ENCODE results near the gene DNM2.
A peak's percentile ranks its signal among the peaks of the same experiment; 100 is the strongest.
"Not testable (repeated sequence)": the region's sequence is repeated elsewhere in the genome, so short reads cannot be mapped to it uniquely, and the experiment has no call there.

The DNM2 gene

DNA sequence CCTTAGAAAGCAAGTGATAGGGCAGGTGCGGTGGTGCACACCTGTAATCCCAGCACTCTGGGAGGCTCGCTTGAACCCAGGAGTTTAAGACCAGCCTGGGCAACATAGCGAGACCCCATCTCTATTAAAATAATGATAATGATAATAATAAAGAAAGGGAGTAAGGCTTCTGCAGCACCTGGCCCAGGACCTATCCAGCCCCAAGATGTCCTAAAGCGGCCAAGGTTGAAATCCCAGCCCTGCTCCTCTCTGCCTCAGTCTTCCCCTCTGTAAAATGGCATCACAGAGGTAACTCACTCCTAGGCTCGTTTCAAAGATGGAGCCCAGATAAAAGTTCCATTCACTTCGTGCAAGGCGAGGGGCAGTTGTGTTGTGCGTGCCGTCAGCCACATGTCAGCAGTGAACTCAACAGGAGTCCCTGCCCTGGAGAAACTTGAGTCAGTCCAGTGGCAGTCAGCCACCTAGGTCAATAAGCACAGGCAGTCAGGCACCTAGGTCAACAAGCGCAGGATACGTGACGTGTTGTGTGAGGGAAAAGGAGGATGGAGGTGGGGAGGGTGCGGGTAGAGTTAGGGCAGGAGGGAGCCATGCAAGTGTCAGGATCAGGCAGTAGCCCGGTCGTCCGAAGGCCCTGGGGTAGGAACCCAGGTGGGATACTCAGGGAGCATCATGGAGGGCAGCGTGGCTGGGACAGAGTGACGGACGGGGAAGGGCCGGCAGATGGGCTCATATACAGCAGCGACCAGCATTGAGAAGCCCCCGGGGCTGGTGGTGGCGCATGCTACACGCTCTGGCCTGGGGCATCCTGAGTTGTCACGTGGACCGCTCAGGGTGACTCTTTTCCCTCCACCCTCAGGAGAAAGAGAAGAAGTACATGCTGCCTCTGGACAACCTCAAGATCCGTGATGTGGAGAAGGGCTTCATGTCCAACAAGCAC lies 101.5 kb downstream of the DNM2 start:
- no peak for DNase-seq

DNA sequence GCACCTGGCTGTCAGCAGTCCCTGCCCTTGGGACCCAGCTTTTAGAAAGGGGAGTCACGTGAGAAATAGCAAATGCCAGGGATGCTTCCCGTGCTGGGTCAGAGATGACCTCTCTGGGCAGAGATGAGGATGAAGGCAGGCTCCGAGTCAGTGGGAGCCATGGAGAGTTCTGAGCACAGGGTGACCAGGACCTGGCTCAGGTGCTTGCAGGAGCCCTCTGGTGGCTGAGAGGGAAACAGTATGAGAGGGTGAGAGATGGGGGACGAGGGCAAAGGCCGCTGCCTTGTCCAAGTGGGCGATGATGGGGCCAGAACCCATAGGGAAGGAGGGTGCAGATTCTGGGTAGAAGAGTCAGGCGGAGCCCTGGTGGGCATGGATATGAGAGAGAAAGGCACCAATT lies 102.3 kb downstream of the DNM2 start:
- no peak for DNase-seq

DNA sequence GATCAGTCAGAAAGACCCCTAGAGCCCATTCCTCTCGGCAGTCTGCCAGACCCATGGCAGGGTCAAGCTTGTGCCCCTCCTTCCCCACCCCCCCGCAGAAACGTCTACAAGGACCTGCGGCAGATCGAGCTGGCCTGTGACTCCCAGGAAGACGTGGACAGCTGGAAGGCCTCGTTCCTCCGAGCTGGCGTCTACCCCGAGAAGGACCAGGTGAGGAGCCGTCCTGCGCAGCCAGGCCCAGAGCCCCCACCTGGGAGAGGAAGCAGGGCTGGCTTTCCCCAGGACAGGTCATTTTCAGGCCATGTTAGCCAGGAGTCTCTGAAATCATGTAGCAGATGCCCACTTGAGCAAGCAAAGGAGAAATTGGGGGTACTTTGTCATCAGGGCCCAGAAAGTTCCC lies 105.8 kb downstream of the DNM2 start:
- no peak for DNase-seq

DNA sequence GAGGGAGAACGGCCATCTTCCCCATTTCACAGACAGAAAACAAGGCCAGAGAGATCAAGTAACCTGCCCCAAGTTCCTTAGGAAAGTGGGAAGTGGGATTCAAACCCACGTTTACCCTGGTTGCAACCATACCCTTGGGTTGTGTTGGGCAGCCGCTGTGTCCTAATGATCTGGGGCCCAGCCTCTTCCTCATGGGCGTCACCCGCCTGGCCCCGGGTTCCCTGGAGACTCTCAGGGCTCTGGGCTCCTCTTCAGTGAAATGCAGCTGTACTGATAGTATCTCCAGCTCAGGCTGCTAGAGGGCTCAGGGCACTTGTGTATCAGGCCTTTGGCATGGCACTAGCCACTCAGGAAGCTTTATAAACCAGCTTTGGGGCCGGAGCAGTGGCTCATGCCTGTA lies 108.4 kb downstream of the DNM2 start:
- DNase-seq = no peak

DNA sequence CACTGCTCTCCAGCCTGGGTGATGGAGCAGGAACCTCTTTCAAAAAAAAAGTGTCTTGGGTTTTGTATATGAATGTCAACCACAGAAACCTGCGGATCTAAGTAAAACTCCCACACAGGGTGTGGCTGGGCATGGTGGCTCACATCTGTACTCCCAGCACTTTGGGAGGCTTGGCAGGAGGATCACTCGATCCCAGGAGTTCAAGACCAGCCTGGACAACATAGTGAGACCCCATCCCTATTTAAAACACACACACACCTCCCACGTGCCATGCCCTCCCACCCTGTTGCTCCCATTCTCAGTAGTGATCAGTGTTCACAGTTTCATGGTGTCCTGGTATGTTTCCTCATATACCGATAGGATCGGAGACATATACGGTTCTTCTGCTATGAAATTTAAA lies 109.0 kb downstream of the DNM2 start:
- no peak for DNase-seq

DNA sequence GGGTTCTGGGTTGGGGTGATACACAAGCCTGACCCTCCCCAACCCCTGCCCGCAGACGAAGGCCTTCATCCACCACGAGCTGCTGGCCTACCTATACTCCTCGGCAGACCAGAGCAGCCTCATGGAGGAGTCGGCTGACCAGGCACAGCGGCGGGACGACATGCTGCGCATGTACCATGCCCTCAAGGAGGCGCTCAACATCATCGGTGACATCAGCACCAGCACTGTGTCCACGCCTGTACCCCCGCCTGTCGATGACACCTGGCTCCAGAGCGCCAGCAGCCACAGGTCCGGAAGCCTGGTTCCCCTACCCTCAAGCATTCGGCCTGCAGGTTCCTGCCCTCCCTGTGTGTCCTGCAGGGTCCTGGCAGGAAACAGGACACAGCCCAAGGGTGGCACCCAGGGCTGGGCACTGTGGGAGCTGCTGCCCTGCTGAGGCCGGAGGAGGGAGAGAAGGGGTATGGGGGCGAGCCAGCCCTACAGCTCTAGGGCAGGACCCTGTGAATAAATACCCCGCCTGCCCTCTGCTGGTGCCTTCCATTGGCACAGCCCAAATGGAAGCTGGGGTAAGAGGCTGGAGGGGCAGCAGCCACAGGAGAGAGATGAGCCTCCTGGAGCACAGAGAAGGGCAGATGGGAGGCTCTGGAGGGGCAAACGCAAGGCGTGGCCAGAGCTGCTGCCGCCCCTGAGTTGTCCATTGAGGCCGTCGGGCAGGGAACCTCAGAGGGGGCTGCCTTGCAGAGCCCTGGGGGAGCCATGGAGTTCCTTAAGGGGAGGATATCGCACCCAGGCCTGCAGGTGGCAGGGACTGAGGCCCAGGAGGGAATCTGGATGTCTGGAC lies 111.3 kb downstream of the DNM2 start:
- DNase-seq = no peak

DNA sequence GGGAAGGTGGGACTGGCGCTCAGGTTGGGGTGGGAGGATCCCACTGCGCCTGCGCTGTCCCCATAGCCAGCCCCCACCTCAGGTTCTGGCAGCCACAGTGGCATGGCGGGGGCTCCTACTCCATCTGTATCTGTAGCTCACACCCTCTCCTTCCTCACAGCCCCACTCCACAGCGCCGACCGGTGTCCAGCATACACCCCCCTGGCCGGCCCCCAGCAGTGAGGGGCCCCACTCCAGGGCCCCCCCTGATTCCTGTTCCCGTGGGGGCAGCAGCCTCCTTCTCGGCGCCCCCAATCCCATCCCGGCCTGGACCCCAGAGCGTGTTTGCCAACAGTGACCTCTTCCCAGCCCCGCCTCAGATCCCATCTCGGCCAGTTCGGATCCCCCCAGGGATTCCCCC lies 112.1 kb downstream of the DNM2 start:
- no peak for DNase-seq

DNA sequence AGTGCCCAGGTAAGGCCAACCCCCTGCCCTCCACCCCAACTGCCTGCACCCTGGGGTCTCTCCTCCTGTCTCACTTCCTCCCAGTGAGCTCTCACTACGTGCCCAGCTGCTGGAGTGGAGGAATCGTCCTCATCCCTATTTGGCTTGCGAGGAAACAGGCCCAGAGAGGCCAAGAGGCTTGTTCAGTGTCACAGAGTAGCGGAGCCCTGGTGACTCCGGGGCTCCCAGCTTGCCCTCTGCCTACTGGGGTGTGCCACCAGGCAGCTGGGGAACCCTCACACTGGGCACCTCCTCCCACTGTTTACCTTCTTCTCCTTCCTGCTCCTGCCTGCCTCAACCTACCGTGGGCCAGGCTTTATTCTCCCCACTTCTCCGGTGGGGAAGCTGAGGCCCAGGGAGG lies 112.5 kb downstream of the DNM2 start:
- no peak for DNase-seq

DNA sequence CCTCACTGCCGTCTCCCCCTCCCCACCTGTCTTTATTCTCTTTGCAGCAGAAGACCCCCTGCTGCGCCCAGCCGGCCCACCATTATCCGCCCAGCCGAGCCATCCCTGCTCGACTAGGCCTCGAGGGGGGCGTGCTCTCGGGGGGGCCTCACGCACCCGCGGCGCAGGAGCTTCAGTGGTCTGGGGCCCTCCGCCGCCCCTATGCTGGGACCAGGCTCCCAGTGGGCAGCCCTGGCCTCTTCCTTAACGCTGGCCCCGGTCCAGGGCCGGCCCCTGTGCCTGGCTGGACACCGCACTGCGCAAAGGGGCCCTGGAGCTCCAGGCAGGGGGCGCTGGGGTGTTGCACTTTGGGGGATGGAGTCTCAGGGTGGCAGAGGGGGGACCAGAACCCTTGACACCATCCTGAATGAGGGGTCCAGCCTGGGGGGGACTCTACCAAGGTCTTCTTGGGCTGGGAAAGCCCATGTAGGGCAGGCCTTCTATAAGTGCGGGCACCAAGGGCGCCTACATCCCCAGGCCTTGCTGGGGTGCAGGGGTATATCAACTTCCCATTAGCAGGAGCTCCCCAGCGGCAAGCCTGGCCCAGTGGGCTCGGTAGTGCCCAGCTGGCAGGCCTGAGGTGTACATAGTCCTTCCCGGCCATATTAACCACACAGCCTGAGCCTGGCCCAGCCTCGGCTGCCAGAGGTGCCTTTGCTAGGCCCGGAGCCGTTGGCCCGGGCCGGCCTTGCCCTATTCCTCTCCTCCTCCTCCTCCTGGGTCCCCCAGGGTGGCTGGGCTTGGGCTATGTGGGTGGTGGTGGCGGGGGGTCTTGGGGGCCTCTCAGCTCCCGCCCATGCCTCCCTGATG lies 113.3 kb downstream of the DNM2 start:
- no peak for DNase-seq

DNA sequence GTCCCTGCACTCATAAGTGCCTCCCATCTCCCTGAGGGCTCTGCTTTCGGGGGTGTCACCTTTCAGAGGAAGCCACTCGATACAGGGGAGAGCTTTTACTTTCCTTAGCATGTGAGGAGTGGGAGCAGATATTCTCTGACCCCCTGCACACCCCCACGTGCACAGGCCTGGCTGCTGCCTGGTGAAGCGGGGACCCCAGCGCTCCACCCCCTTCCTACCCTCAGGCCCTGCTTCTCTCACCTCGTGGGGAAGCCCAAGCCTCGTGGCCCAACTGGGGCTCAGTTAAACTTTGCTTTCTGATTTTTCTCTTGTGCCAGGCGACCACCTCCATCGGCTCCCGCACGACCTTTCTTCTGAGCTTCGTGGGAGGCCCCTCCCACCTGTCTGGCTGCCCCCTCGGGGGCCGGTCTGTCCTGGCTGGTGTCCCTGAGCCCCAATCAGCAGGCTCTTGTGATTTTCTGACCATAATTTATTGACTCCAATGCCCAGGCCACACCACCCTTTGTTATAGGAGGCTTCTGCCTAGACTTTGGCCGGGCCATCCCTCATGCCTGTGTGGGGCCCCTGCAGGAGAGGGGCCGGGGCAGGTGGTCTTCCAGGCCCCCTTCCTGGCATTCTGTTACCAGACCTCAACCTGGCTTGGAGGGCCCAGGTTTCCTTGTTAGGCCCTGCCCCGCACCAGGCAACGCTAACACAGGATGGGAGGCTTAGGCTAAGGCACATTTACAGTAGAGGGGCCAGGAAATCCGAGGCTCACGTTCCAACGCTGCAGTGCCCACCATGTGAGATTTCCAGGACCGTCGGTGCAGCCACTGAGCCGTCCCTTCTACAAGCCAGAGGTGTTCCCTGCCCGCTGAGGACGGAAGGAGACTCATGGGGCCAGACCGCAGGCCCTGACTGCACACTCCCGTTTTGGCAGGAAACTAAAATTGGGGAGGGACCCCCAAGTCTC lies 114.4 kb downstream of the DNM2 start:
- DNase-seq = no peak

DNA sequence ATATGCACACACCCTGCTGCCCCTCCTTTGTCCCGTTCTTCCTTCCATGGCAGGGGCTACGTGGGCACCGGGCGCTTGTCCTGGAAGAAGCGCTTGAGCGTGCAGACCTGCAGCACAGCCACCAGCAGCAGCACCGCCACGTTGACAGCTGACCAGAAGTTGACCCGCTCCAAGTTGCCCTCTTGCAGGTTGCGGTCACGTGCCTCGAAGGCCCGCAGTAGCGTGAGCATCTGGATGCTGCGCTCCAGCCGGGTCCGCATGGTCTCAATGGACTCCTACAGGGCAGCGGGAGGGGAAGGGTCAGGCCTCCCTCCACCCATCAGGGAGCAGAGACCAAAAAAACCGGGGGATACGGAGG lies 115.0 kb downstream of the DNM2 start:
- no peak for DNase-seq

DNA sequence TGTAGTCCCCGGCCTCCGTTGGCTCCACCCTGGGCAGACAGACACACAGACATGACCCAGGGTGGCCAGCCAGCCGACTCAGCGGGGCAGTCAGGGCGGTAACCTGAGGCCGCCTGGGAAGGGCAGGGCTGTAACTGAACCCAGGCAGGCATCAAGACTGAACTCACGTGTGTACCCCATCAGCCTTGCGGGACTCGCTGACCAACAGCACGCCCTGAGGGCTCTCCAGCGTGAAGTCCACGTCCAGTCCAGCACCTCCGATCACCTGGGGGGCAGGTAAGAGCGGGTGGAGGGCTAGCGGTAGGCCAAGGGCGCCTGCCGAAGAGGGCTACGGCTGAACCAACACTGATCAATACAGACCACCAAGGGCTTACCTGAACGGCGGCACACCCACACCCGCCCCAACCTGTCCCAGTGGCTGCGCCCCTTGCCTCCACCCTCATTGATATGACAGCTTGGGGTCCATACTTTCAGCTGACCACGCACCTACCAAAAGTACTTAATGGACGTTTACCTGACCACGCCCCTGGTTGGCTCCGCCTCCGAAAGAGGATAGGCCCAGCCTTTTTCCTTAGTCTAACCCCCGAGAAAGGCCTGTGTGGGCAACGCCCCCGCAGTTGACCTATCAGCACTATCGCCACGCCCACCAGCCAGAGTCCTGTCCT lies 117.3 kb downstream of the DNM2 start:
- DNase-seq = no peak

DNA sequence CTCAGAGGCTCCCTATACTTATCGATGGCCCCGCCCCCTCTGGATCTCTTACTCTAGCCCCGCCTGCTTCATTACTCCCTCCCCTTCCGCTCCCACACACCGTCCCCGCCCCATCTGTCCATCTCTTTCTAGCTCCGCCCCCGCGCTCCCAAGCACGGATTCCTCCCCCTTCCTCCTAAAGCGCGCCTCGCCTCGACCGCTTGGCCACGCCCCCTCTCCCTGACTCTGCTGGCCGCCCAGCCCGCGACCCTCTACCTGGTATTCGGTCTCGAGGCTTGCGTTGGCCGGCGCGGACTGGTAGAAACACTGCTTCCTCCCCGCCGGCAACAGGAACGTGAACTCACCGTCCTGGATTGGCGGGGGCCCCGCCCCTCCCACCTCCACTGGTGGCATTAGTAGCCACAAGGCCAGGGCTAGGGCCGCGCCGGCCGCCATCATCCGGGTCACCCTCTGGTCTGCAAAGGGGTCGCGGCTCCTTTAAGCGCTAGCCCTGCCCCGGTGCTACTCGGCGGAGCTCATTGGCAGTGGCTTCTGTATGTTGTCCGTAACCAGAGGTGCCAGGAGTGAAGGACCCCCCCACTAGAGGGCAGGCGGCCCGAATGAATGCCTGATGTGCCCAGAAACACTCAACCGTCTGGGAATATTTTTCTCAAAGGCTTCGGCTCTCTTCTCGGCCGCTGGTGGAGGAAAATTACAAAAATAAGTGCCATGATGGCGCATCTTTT lies 118.0 kb downstream of the DNM2 start, which contains the start of gene TMED1:
TSS of gene TMED1 (minus strand) at position 459 of the 725 bp plus-strand sequence. CDS start at position 438, 21 bp downstream.
- peak; percentile 100 for DNase-seq

DNA sequence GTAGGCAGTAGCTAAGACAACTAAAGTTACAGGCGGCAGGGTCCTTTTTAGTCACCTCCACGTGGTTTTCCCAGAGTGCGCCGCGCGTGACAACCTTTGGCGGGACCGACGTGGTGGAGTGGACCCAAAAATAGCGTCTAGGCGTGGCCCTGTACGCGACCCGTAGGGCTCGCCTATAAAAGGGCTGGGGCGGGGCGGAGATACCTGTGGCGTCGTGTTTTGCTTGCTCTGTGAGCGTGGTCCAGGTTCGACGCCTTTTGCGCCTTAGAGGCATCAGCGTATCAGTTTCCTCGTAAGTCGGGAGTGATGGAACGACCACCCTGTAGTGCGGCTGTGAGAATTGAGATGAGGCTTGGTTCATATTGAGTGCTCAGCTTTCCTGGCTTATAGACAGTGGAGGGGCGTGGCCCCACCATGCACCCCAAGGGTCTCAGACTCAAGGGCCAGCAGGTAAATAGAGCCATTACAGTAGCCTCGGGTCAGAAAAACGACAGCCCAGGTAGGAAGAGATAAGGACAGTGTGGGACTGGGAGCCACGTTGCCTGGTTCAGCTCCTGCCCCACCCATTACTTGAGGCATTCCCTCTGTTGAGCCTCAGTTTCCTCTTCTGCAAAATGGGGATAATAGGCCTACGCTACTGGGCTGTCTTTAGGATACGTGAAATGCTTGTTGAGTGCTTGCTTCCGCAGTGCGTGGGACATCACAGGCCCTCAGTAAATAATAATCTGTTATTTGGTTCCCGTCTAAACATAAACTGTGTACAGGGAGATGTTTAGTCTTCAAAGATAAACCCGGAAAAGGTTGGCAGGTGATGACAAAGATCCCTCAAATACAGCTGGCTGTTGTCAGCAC lies 118.8 kb downstream of the DNM2 start:
- DNase-seq = peak; percentile 94

DNA sequence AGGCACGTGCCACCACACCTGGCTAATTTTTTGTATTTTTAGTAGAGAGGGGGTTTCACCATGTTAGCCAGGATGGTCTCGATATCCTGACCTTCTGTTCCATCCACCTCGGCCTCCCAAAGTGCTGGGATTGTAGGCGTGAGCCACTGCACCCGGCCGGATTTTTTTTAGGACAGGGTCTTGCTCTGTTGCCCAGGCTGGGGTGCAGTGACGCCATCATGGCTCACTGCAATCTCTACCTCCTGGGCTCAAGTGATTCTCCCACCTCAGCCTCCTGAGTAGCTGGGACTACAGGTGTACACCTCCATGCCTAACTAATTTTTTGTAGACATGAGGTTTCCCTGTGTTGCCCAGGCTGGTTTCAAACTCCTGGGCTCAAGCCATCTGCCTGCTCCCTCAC lies 119.8 kb downstream of the DNM2 start:
- not testable (repeated sequence) for DNase-seq

DNA sequence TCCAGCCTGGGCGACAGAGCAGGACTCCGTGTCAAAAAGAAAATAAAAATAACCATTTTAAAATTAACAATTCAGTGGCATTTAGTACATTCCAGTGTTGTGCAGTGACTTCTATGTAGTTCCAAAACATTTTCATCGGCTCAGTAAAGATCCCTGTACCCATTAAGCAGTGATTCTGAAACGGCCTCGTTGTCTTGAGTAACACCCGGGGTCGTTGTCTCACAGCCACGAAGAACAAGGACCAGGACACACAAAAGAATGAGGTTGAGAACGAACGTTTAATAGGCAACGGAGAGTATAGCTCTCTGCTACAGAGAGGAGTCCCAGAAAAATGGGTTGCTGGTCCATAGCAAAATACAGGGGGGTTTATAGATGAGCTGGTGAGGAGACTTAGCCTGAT lies 120.5 kb downstream of the DNM2 start:
- DNase-seq = no peak

DNA sequence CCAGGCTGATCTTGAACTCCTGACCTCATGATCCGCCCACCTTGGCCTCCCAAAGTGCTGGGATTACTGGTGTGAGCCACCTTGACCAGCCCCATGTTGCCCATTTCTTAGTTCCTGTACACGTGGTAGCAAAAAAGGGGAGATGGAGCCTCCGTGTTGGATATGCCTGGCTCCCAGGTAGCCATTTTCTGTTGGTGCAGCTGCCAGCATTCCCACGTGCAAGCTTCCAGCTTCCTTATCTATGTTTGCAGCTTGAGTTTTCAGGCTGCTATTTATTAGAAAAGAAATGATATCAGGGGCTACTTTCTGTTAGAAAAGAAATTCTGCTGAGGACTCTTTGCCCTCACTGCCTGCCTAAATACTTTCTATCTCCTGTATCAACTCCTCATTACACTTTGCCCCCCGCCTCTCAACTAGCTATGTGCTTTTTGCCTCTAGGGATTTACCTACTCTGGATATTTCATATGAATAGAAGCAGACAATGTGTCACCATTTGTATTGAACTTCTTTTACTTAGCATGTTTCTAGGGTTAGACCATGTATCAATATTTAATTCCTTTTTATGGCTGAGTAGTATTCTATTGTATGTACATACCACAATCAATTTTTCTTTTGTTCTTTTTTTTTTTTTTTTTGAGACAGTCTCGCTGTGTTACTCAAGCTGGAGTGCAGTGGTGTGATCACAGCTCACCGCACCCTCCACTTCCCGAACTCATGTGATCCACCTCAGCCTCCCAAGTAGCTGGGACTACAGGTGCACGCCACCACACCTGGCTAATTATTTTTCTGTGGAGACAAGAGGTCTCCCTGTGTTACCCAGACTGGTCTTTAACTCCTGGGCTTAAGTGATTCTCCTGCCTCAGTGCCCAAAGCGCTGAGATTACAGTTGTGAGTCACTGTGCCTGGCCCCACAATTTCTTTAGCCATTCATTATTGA lies 121.5 kb downstream of the DNM2 start:
- no peak for DNase-seq

DNA sequence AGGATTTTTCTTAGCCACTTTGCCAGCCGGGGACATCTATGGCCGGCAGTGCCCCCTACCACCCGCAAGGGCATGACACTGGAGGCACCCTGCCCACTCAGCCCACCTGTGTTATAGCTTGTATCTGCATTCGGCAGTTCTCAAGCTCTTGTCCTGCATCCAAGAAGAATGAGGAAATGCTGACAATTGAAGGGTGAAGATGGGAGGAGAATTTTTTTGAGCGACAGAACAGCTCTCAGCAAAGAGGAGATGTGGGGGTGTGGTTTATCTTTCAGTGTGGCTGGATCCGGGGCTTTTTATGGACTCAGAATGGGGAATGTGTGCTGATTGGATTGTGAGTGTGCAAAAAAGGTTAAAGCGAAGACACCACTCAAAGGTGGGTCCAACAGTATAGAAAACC lies 124.9 kb downstream of the DNM2 start:
- DNase-seq = no peak
